Adrenal gland (tissue), 19 donors: ENCODE measurements around the gene TMEM116. TPM values are rescaled to one million over a fixed set of nuclear protein-coding genes. Genes with fewer than 3 reads are reported as not detected.

Experiments
- DNase-seq, 7 donors: peaks; one replicate each; pipeline ENCODE4 v3.0.0-alpha.2; 2019 to 2020
- H3K27ac ChIP-seq, 5 donors: fragments of 200-600 bp; sonication (generic) in 4 of 5; 1 replicate in 3 of 5; 2 replicates in 2 of 5; pipeline versions ENCODE4 v1.5.1 to v1.8.0; 2016 to 2020; ENCODE audit warnings: mild to moderate bottlenecking in 1 of 5
- H3K27me3 ChIP-seq: fragments of 200-600 bp; 2 replicates; pipeline ENCODE4 v1.8.0; 2021
- H3K36me3 ChIP-seq, 2 donors: fragments of 200-600 bp; replicated peaks in 1 of 2; 1 replicate in 1 of 2; 2 replicates in 1 of 2; pipeline versions ENCODE4 v1.5.1 to v1.8.0; 2018 to 2022
- H3K4me1 ChIP-seq, 2 donors: fragments of 200-600 bp; replicated peaks in 1 of 2; 1 replicate in 1 of 2; 2 replicates in 1 of 2; pipeline versions ENCODE4 v1.5.1 to v1.8.0; 2018 to 2021
- H3K4me3 ChIP-seq, 4 donors: fragments of 200-600 bp; sonication (generic) in 3 of 4; one replicate each; pipeline ENCODE4 v1.5.1; 2016 to 2018
- H3K9me3 ChIP-seq, 3 donors: fragments of 200-600 bp; sonication (generic) in 1 of 3; replicated peaks in 1 of 3; 1 replicate in 2 of 3; 2 replicates in 1 of 3; pipeline versions ENCODE4 v1.5.1 to v1.8.0; 2016 to 2021
- CTCF ChIP-seq, 6 experiments: fragments of 450-650 bp in 4 of 6; fragments of 200-600 bp in 2 of 6; sonication (generic) in 1 of 6; IDR thresholded peaks; 1 replicate in 5 of 6; 2 replicates in 1 of 6; pipeline versions ENCODE4 v1.5.1 to v1.8.0; 2016 to 2021; ENCODE audit warnings: antibody characterized with exemption in 6 of 6, mild to moderate bottlenecking in 2 of 6, moderate library complexity in 1 of 6
- POLR2A ChIP-seq, 2 donors: fragments of 450-650 bp; IDR thresholded peaks; one replicate each; pipeline ENCODE4 v1.6.1; 2017; ENCODE audit warnings: antibody characterized with exemption in 2 of 2, mild to moderate bottlenecking in 2 of 2, moderate library complexity in 1 of 2
- WGBS, 4 donors: extraction: QIAGEN DNeasy Blood & Tissue Kit in 2 of 4; methylation state at CpG; one replicate each; pipeline versions ENCODE4 v1.1.5 to v1.1.7; 2013 to 2017; 5-methylcytosine and 5-hydroxymethylcytosine counted together
- intact Hi-C, 2 donors: fragments of 100-400 bp; cut with DNase I; formaldehyde crosslinking; loops; one replicate each; pipeline versions ENCODE4 v1.14.1 to v1.15.0; 2022 to 2023
- long read RNA-seq, 10 donors: library from polyadenylated mRNA in 3 of 10; unstranded in 2 of 10; stranded (forward) in 1 of 10; transcript quantifications; one replicate each; pipeline ENCODE4 v2.0.0 and lab custom pipeline, GENCODE V29; 2021 to 2026
- polyA plus RNA-seq, 3 donors: library from polyadenylated mRNA; stranded (reverse); fragments of 200-250 nt in 2 of 3; fragments of 350-450 nt in 1 of 3; fragmentation: Illumina TruSeq in 1 of 3; extraction: RNeasy Lipid Tissue Mini Kit (QIAGEN cat#74804) in 1 of 3; gene quantifications; one replicate each; pipeline ENCODE4 v1.2.3, GENCODE V29; 2013 to 2014
- total RNA-seq, 9 donors: library from RNA; depleted of rRNA in 4 of 9; stranded (reverse); fragments of >200 nt in 4 of 9; fragments of 120-200 nt in 1 of 9; fragmentation: NEBNext Ultra II Directional in 1 of 9; extraction: Animal tissue kit (Norgen Biotek cat#: 25700) in 1 of 9; gene quantifications; one replicate each; pipeline versions ENCODE4 v1.1.0 to v1.2.4, GENCODE V29; 2013 to 2023
- donor health status: healthy with polysubstance abuse.
- donor health status: Bipolar disorder and iron deficiency.
- donor health status: DM: yes; HTN: yes; CAD: no.
- donor health status: DM: no; HTN: no; CAD: no.
- donor health status: DM: no; HTN: no; CAD: no.
- donor health status: DM: yes; HTN: yes; CAD: no.

Gene TMEM116
- 10 to 100 TPM in 8 of 9 donors, 1 to 10 TPM in 1; 10.0 to 32.4 (median 21.6) TPM for total RNA-seq
- 10 to 100 TPM in 2 of 3 donors, 1 to 10 TPM in 1; 6.3 to 17.4 (median 13.3) TPM for polyA plus RNA-seq
- long read RNA-seq, donor 1, partial matches to known transcripts, result 176 of 192 reads
- long read RNA-seq, donor 1, other reads (novel, unspliced or antisense), result 16 of 192 reads
- long read RNA-seq, donor 2, partial matches to known transcripts, result 115 of 132 reads
- long read RNA-seq, donor 2, other reads (novel, unspliced or antisense), result 14 of 132 reads
- long read RNA-seq, donor 3, partial matches to known transcripts, result 0 of 2 reads
- long read RNA-seq, donor 3, other reads (novel, unspliced or antisense), result 0 of 2 reads
- long read RNA-seq, donor 4, partial matches to known transcripts, result 1 of 17 reads
- long read RNA-seq, donor 4, other reads (novel, unspliced or antisense), result 13 of 17 reads
- long read RNA-seq, donor 5, partial matches to known transcripts, result 2 of 32 reads
- long read RNA-seq, donor 5, other reads (novel, unspliced or antisense), result 26 of 32 reads
- long read RNA-seq, donor 6, partial matches to known transcripts, result 0 of 5 reads
- long read RNA-seq, donor 6, other reads (novel, unspliced or antisense), result 2 of 5 reads
- long read RNA-seq, donor 7, partial matches to known transcripts, result 0 of 1 reads
- long read RNA-seq, donor 7, other reads (novel, unspliced or antisense), result 0 of 1 reads
- long read RNA-seq, donor 8, partial matches to known transcripts, result 224 of 226 reads
- long read RNA-seq, donor 8, other reads (novel, unspliced or antisense), result 0 of 226 reads
- long read RNA-seq, donor 9, result 0 reads
- long read RNA-seq, donor 10, result 0 reads

- peak within 1 kb of the TSS; percentile 12 to 94 (median 66) for H3K4me3 ChIP-seq
- WGBS, 4 donors, result 0 to 1% (median 0%) methylated on average over 22 to 67 of the region's 67 CpGs
- no peaks in the 10 kb centered on the region for H3K36me3 ChIP-seq
- H3K9me3 ChIP-seq, result no peaks in the 10 kb centered on the region
- TF ChIP-seq POLR2A (IDR thresholded peaks at IDR 0.05) (peak; percentile 86 to 95), CTCF (IDR thresholded peaks at IDR 0.05) (peak; percentile 24 to 77 (median 68))
- H3K27ac ChIP-seq, result peak within 1 kb of the TSS; percentile 96 to 99 (median 98)
- intact Hi-C loops, result no loop called here
- H3K27me3 ChIP-seq, result no peaks in the 10 kb centered on the region
- peak; percentile 99 to 100 (median 100) for DNase-seq
- peaks cover 18 to 19% of the 10 kb centered on the region in 2 donors for H3K4me1 ChIP-seq
Observed at GRCh38 chr12:112012775-112013600, at the start of gene TMEM116, which contains the start of gene ERP29. Gene TMEM116 (minus strand): TSS chr12:112013165. CDS start chr12:112005270, 7,895 bp downstream. Gene ERP29 (plus strand): TSS chr12:112013426. CDS start chr12:112013466, 40 bp downstream.

GRCh38 chr12:112061137-112061536, 48.2 kb upstream of the TMEM116 start:
- Histone ChIP-seq H3K4me3 (no peak overlapping the region), H3K9me3 (no peaks in the 10 kb centered on the region), H3K27me3 (no peaks in the 10 kb centered on the region), H3K36me3 (peaks cover 0 to 91% of the 10 kb centered on the region in 2 donors), H3K27ac (no peak overlapping the region), H3K4me1 (no peaks in the 10 kb centered on the region)
- TF ChIP-seq POLR2A (IDR thresholded peaks at IDR 0.05), result no peak
- no peak for TF ChIP-seq CTCF (IDR thresholded peaks at IDR 0.05)
- WGBS, 4 donors, result 91 to 95% (median 95%) methylated on average over 2 of the region's 2 CpGs
- no peak for DNase-seq
- intact Hi-C loops, result no loop called here

- Histone ChIP-seq H3K27me3 (no peaks in the 10 kb centered on the region), H3K27ac (no peak overlapping the region), H3K4me3 (no peak overlapping the region), H3K9me3 (no peaks in the 10 kb centered on the region), H3K4me1 (no peaks in the 10 kb centered on the region), H3K36me3 (peaks cover 0 to 65% of the 10 kb centered on the region in 2 donors)
- TF ChIP-seq CTCF (IDR thresholded peaks at IDR 0.05), result no peak
- no peak for TF ChIP-seq POLR2A (IDR thresholded peaks at IDR 0.05)
- WGBS, 4 donors, result 95 to 96% (median 95%) methylated on average over 13 of the region's 13 CpGs
- intact Hi-C loops, result no loop called here
- no peak for DNase-seq
Observed at GRCh38 chr12:112049351-112049750, 36.4 kb upstream of the TMEM116 start.
